ENCODE measurements around the gene OR51E1.
A peak's percentile ranks its signal among the peaks of the same experiment; 100 is the strongest.

OR51E1 gene, protein sequence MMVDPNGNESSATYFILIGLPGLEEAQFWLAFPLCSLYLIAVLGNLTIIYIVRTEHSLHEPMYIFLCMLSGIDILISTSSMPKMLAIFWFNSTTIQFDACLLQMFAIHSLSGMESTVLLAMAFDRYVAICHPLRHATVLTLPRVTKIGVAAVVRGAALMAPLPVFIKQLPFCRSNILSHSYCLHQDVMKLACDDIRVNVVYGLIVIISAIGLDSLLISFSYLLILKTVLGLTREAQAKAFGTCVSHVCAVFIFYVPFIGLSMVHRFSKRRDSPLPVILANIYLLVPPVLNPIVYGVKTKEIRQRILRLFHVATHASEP

DNA sequence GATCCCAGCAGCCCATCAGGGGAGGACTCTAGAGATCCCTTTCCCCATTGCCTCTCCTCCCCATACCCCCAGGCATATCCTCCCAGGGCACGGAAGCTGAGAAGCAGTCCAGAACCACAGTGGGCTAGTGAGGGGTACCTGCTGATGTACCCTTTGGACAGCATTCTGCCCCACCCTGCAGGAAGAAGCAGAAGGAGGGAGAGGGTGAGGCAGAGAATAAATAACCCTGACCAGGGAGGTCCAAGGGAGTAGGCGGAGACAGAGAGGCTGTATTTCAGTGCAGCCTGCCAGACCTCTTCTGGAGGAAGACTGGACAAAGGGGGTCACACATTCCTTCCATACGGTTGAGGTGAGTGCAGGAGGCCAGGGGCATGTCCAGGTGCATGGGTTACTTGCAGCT lies at the start of gene OR51E1:
TSS of gene OR51E1 (plus strand) at position 301 of the 400 bp plus-strand sequence. CDS start 8,545 bp downstream, outside the sequence.
- H3K4me3 ChIP-seq (ENCODE audit: low read depth, low read length) = no peak within 1 kb of the TSS
- no peak for DNase-seq (ENCODE audit: low read depth)

DNA sequence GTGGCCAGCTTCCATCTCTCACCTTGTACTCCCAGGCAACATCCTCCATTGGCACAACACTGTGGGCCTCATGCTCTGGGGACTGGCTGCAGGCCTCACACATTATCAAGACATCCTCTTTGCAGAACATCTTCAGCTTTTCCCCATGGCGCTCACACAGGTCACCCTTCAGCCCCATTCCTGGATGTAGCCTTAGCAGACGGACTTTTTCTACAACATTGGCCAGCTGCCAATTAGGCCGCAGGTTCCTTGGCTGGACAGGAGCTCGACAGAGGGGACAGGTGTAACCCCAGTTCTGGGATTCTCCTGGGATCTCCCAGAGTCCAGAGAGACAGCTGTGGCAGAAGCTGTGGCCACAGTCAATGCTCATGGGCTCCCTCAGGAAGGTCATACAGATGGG lies 38.7 kb upstream of the OR51E1 start:
- DNase-seq (ENCODE audit: low read depth) = no peak
- H3K4me3 ChIP-seq (ENCODE audit: low read depth, low read length) = no peak overlapping the region

DNA sequence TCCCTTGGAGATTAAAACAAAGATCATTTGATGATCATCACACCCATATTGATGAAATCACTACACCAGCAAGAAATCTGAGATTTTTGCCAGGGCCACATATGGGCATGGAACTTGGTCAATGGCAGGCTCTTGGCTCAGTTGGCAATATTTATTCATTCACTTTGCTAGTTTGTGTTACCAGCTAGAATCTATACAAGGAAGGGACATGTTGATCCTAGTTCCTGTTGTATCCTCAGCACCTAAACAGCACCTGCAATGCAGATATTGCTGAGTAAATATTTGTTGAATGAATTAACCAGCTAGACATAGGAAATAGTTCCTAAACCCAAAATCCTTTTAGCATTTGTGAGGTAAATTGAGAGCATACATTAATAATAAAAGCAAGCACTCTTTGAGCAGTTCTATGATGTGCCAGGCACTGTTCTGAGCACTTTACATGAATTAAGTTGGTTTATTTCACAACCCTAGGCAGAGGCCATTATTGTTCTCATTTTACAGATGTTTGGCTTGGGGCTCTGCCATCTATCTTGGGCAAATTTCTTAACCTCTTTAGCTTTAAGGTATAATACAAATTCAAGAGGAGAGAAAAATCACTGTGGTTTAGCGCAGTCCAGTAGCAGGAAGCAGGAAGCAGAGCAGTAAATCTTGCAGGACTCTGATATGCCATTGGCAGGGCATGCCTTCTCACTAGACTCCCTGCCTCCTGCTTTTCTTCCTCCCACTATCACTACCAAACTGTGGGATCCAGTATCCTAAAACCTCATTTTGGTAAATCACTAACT lies 37.4 kb upstream of the OR51E1 start:
- DNase-seq (ENCODE audit: low read depth) = peak; percentile 31
- peak overlapping the region; percentile 73 for H3K4me3 ChIP-seq (ENCODE audit: low read depth, low read length)

DNA sequence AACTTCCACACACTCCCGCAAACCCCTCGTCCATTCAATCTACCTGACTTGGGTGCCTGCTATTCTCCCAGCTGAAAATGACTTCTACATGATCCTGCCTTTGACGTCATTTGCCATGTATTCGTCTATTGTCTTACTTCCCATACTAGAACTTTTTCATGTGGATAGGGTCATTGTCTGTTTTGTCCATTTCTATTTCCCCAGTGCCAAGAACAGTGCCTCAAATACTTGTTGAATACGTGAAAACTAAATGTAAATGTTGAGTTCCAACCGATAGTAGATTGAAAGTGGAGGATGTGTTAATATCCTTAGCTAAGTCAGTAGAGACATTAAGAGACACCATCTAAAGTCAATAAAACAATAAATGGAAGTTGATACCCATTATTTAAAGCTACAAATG lies 36.7 kb upstream of the OR51E1 start:
- no peak for DNase-seq (ENCODE audit: low read depth)
- peak overlapping the region; percentile 73 for H3K4me3 ChIP-seq (ENCODE audit: low read depth, low read length)

DNA sequence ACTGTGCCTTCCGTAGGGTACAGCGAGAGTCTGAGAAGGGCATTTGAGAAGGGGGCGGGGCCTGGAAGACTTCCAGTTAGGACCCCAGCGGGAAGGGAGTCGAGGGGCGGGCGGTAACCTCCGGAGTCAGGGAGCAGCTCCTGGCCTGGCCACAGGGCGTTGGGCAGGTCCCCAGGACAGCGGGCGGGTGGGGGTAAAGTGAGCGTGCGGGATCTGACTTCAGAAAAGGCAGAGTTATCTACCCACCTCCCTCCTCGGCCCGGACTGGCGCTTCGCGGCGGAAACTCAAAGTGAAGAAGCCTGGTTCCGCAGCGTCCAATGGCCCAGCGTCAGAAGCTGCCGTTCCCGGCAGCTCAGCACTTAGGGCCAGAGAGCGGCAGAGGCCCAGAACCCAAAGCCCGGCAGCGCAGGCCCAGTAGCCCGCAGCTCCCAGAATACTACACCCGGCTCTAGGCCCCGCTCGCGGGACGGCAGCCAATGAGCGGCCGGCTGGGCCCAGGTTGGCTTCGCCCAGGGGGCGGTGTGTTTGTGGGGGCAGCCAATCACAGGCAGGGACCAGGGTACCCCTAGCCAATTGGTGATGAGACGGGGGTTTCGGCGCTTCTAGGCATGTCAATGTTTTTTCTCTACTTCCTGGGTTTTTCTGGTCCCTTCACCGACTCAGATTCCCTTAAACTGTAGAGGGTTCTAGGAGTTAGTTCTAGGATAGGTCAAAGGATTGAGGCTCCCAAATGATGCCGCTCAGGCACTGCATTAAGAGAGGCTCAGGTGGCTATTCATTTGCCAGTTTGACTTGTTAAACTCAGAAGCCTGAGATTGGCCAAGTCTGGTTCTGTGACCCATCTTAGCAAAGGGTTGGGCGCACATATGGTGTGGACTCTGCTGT lies 35.8 kb upstream of the OR51E1 start, which contains the start of gene TRIM68:
TSS of gene TRIM68 (minus strand) at position 451 of the 886 bp plus-strand sequence. CDS start 2,727 bp downstream, outside the sequence.
- peak within 1 kb of the TSS; percentile 73 for H3K4me3 ChIP-seq (ENCODE audit: low read depth, low read length)
- peak; percentile 85 for DNase-seq (ENCODE audit: low read depth)

DNA sequence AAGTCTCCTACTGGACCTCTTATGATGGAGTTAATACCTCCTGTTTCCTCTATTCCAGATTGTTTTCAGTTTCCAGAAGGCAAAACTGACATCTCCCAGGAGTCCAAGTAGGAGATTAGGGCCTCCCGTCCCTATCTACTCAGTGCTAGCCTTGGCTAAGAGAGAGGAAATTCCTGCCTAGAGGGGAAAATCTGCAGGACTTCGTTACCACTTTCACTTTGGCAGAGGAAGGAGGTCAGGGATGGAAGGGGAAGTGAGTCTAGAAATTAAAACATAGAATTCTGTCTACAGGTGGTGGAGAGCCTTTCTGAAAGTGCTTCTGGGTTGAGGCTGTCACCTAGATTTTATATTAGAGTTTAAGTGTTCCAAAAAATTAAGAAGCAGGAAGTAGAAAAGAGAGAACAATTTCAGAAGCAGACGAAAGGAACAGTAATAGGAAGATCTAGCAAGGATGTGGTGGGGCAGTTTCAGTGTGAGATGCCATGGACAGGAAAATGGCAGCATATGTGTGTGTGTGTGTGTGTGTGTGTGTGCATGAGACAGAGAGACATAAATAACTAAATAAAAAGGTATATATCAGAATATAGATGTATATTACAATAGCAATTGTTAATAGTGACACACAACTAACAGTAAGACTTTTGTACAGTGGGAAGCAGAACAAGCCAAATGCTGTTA lies 33.4 kb upstream of the OR51E1 start:
- no peak for DNase-seq (ENCODE audit: low read depth)
- H3K4me3 ChIP-seq (ENCODE audit: low read depth, low read length) = no peak overlapping the region

DNA sequence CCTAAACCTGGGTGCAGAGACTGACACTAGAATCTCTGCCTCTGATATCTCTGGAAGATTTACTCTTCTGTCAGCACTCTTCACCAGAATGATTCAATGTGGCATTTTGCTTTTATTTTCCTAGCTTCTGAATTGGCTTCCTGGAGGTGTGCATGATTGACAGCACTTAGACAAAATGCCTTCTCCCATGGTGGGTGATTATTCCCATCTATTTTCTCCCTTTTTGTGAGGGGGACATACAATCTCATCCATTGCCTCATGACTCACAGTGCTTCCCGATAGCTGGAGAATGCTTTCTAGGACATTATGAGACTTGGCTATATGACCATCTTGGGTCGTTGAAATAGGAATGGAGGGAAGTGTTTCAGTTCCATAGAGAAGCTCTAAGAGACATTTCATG lies 31.8 kb upstream of the OR51E1 start:
- no peak overlapping the region for H3K4me3 ChIP-seq (ENCODE audit: low read depth, low read length)
- no peak for DNase-seq (ENCODE audit: low read depth)

DNA sequence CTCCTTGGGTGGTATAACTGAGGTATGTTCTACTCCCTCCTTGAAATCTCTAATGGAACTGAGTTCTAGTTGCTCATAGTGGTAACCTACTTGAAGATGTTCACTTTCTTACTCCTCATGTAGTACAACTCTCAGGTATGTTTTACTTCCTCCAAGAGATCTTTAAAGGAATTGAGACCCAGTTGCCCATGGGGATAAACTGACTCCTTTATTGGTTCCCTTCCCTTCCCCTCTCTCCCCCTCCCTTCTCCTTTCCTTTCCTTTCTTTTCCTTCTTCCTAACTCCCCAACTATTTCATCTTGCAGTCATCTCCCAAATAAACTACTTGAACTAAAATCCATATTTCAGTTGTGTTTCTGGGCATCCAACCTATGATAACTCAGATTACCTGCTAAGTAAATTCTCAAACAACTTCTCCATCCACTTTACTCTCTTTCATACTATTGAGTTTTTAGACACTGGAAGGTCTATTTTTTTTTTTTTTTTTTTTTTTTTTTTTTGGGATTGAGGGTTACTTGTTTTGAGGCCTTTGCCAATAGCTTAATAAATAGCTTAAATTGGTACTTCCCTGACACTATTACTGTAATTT lies 27.8 kb upstream of the OR51E1 start:
- DNase-seq (ENCODE audit: low read depth) = no peak
- no peak overlapping the region for H3K4me3 ChIP-seq (ENCODE audit: low read depth, low read length)

DNA sequence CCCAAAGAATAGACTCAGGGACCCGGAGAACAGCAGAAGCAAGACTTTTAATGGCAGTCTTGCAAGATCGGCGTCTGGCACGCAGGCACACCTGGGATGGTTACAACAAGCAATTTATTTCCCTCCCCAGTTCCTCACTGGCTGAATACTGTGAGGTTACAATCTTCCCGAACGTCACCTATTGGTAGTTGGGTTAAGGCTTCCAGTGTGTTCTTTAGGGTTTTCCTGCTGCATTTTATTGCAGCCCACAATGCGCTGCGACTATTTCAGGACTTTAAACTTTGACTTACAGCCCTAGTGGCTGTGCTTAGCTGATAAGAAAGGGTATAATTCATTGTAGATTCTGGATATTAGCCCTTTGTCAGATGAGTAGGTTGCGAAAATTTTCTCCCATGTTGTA lies 24.3 kb upstream of the OR51E1 start:
- no peak for DNase-seq (ENCODE audit: low read depth)
- H3K4me3 ChIP-seq (ENCODE audit: low read depth, low read length) = no peak overlapping the region

DNA sequence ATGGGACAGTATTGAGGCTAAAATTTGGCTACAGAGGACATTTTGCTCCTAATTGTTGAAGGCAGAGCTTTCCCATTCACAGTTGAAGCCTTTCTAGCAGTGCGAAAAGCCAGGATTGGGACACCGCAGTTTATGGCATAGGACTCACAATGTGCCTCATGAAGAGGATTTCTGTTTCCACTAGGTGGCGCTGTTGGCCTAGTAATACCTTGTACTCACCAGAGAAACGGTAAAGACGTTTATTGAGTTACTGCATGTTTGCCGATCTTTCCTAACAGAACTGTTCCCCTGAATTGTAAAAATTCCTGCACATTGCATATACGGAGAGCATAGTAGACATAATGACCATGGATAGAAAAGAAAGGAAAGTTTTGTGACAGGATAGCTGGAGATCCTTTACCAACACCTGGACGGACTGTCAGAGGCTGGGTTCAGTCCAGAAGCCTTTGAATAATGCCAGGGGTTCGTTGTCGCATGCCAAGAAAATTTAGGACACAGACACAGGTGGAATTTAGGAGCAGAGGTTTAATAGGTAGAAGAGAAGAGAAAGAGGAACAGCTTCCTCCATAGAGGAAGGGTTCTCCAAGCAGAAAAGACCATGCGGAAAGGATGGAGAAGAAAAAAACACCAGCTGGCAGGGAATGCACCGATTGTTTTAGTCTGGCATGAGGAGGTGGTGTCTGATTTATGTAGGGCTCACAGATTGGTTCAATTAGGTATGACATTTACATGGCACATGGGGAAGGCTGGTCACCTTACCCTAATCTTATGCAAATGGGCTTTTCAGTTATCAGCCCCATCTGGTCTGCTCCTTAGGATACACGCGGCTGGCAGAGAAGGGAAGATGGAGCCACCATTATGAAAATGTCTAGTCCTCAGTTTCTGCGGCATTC lies 17.3 kb upstream of the OR51E1 start:
- peak; percentile 26 for DNase-seq (ENCODE audit: low read depth)
- H3K4me3 ChIP-seq (ENCODE audit: low read depth, low read length) = no peak overlapping the region

DNA sequence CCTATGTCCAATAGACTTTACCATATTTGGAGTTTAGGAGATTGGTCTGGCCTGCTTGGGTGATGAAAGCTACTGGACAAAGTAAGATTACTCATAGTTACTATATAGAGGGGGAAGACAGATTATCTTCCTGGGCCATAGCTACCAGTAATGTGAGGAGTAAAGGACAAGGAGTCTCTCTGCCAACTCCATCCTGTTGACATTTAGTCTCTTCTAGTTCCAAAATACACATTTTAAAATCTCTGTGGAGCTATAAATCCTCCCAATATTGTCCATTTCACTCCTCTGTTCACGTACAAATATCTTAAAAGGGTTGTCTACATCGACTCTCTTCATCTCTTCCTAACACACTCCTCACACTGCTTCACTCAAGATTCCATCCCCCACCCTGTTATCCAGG lies 7.6 kb upstream of the OR51E1 start:
- no peak overlapping the region for H3K4me3 ChIP-seq (ENCODE audit: low read depth, low read length)
- no peak for DNase-seq (ENCODE audit: low read depth)

DNA sequence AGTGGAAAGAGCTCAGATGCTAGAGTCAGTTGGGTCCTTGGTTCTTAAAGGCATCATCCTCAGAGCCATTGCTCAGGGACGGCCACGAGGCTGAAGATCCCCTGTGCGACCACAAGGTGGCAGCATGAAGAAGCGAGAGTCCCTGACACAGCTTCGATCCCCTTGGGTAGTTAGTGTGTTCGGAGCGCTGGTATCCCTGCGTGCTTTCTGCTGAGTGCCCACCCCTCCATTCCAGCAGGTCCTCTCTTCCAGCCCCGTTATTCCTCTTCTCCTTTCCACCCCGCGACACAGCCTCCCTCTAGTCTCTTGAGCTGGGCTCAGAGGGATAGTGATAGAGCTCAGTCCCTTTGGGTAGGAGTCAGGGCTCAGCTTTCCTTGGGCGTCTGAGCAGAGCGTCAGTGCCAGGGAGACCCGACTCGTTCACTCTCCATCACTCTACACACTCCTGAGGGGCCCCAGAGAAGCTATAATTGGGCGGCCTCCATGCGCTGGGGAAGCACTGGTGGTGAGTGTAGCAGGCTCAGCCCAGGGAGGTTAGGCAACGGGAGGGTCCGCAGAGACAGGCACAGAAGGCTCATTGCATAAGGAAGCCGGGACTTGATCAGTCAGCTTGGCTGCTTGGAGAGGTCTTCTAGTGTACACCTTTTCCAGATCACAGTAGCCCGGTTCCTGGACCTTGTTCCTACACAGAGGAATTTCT lies 6.7 kb upstream of the OR51E1 start, which contains the start of gene OR51D1:
TSS of gene OR51D1 (plus strand) at position 516 of the 700 bp plus-strand sequence. CDS start 2,314 bp downstream, outside the sequence.
- no peak within 1 kb of the TSS for H3K4me3 ChIP-seq (ENCODE audit: low read depth, low read length)

DNA sequence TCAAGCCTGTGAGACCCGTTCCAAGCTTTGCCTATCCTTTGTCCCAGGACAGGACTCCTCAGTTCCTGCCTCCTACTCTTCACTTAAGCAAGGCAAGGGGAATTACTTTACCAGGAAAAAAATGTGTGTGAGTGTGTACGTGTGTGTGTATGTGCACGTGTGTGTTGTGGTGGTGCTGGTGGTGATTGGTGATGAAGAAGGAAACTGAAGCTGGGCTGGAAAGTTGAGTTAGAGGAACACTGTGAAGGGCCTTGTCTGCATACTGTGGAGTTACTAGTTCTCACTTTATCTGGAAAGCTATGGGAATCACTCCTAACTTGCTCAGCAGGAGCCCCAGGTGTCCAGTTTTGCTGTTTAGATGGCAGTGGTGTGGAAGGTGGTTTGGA lies 6.1 kb upstream of the OR51E1 start:
- H3K4me3 ChIP-seq (ENCODE audit: low read depth, low read length) = no peak overlapping the region

More for the DNA sequence above, 6.7 kb upstream of the OR51E1 start, which contains the start of gene OR51D1:
- peak; percentile 17 for DNase-seq (ENCODE audit: low read depth)

DNA sequence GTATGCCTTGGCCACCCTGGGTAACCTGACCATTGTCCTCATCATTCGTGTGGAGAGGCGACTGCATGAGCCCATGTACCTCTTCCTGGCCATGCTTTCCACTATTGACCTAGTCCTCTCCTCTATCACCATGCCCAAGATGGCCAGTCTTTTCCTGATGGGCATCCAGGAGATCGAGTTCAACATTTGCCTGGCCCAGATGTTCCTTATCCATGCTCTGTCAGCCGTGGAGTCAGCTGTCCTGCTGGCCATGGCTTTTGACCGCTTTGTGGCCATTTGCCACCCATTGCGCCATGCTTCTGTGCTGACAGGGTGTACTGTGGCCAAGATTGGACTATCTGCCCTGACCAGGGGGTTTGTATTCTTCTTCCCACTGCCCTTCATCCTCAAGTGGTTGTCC lies 3.9 kb upstream of the OR51E1 start:
- H3K4me3 ChIP-seq (ENCODE audit: low read depth, low read length) = no peak overlapping the region
- DNase-seq (ENCODE audit: low read depth) = no peak

More for the DNA sequence above, 6.1 kb upstream of the OR51E1 start:
- no peak for DNase-seq (ENCODE audit: low read depth)

DNA sequence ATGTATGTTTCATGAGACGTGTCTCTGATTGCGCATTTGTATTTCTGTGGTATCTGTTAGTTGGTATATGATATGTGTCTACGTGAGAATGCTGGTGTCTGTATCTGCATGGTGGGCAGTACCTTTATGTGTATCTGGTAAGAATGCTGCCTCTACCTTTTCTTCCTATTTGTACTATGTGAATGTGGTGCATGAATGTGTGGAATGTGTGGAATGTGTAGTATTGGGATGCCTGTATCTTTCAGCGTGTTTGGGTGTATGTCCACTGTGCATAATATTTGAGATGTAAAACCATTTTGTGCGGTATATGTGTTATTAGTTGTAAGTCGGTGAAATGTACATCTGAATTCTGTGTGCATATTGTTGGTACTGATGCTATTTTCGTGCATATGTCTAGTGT lies 2.3 kb upstream of the OR51E1 start:
- no peak overlapping the region for H3K4me3 ChIP-seq (ENCODE audit: low read depth, low read length)
- DNase-seq (ENCODE audit: low read depth) = no peak

DNA sequence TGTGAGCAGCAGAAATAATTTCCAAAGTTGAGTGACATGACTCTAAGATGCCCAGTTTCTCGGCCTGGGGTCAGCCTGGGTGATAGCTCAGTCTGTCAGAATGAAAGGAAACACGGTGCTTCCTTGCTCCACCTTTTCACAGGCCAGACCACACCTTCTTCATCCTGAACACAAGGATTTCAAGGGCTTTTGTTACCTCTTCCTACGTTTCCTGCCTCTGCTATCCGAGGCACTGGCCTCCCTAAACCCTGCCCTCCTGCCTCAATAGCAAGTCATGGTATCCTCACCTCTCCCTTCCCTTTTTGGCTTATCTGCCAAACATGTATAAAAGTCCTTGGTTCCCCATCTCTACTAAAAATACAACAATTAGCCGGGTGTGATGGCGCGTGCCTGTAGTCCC lies 1.7 kb upstream of the OR51E1 start:
- H3K4me3 ChIP-seq (ENCODE audit: low read depth, low read length) = no peak overlapping the region
- DNase-seq (ENCODE audit: low read depth) = no peak

DNA sequence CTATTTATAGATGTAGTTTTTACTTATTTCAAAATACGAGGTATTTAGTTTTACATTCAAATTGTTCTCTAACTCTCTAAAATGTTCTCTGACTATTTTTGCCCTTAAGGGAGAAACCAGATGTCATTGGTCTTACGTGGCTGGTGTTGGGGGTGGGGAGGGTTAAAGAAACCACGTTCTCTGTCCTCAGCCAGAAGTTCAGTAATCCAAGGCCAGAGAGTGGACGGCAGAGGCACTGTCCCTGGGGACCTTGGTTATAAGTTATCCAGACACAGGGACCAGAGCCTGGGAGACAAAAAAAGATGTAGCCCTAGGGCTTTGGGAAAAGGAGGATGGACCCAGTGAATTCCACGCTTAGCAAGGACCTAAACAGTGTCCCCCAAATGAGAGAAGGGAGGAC lies 706 bp upstream of the OR51E1 start:
- H3K4me3 ChIP-seq (ENCODE audit: low read depth, low read length) = no peak overlapping the region

More for the DNA sequence above, 706 bp upstream of the OR51E1 start:
- DNase-seq (ENCODE audit: low read depth) = no peak

Measured in skeletal muscle cell (primary cell).